PC-3 (cell line): ENCODE results near the gene RIMBP2.

Experiments used
- EZH2 ChIP-seq: fragments of 300-600 bp; sonication (generic); IDR thresholded peaks from one replicate; pipeline ENCODE4 v1.6.1; 2017; ENCODE audit warnings: antibody characterized with exemption, mild to moderate bottlenecking, low read length; ENCODE audit not compliant: unreplicated experiment
- TF ChIP-seq, protein P1 (sequence below): fragments of 300-600 bp; sonication (generic); conservative IDR thresholded peaks from 2 replicates; pipeline ENCODE4 v1.5.1; 2017; ENCODE audit warnings: antibody characterized with exemption, low read depth, mild to moderate bottlenecking, low read length

DNA sequence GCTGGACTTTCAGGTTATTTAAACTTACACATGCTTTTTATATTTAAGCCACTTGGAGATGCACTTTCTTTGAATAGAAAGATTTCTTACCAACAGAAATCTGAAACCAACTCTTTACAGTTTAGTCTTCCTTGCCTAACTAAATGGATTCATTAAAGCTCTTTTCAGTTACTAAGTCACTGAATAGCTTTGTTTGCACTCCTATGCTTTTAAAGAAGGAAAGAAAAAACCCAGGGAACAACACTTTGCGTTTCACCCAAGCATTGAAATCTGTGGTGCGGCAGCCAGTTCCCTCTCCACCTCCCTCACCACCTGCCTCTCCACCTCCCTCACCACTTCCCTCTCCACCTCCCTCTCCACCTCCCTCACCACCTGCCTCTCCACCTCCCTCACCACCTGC lies 70.3 kb downstream of the RIMBP2 start:
- TF ChIP-seq, protein P1, sequence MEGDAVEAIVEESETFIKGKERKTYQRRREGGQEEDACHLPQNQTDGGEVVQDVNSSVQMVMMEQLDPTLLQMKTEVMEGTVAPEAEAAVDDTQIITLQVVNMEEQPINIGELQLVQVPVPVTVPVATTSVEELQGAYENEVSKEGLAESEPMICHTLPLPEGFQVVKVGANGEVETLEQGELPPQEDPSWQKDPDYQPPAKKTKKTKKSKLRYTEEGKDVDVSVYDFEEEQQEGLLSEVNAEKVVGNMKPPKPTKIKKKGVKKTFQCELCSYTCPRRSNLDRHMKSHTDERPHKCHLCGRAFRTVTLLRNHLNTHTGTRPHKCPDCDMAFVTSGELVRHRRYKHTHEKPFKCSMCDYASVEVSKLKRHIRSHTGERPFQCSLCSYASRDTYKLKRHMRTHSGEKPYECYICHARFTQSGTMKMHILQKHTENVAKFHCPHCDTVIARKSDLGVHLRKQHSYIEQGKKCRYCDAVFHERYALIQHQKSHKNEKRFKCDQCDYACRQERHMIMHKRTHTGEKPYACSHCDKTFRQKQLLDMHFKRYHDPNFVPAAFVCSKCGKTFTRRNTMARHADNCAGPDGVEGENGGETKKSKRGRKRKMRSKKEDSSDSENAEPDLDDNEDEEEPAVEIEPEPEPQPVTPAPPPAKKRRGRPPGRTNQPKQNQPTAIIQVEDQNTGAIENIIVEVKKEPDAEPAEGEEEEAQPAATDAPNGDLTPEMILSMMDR, result no peak
- no peak for TF ChIP-seq EZH2
